Lower leg skin (tissue), 3 donors: ENCODE results near the gene CSNK1G1.

Source experiments
- POLR2A ChIP-seq, 2 donors: fragments of 450-650 bp; IDR thresholded peaks; one replicate each; pipeline ENCODE4 v1.6.1; 2016 to 2017; ENCODE audit warnings: antibody characterized with exemption in 2 of 2, mild to moderate bottlenecking in 1 of 2, moderate library complexity in 1 of 2
- TF ChIP-seq, protein P1 (sequence below), 3 donors: fragments of 450-650 bp; IDR thresholded peaks; one replicate each; pipeline ENCODE4 v1.5.1; 2016; ENCODE audit warnings: antibody characterized with exemption in 3 of 3, mild to moderate bottlenecking in 3 of 3, moderate library complexity in 2 of 3

DNA sequence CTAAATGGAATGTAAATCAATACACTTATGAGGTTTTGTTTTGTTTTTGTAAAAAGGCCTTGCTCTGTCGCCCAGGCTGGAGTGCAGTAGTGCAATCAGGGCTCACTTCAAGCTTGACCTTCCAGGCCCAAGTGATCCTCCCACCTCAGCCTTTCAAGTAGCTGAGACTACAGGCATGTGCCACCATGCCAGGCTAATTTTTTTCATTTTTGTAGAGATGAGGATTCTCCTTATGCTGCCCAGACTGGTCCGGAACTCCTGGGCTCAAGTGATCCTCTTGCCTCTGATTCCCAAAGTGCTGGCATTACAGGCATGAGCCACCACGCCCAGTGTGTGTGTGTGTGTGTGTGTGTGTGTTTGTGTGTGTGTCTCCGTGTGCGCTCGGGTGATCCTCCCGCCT lies 30.3 kb upstream of the CSNK1G1 start:
- no peak for TF ChIP-seq POLR2A (IDR thresholded peaks at IDR 0.05)
- TF ChIP-seq, protein P1, sequence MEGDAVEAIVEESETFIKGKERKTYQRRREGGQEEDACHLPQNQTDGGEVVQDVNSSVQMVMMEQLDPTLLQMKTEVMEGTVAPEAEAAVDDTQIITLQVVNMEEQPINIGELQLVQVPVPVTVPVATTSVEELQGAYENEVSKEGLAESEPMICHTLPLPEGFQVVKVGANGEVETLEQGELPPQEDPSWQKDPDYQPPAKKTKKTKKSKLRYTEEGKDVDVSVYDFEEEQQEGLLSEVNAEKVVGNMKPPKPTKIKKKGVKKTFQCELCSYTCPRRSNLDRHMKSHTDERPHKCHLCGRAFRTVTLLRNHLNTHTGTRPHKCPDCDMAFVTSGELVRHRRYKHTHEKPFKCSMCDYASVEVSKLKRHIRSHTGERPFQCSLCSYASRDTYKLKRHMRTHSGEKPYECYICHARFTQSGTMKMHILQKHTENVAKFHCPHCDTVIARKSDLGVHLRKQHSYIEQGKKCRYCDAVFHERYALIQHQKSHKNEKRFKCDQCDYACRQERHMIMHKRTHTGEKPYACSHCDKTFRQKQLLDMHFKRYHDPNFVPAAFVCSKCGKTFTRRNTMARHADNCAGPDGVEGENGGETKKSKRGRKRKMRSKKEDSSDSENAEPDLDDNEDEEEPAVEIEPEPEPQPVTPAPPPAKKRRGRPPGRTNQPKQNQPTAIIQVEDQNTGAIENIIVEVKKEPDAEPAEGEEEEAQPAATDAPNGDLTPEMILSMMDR (IDR thresholded peaks at IDR 0.05), result no peak
